H1 (cell line): Measurements from ENCODE around the gene RALA.

Source experiments
- BACH1 ChIP-seq: IDR thresholded peaks from 2 replicates; pipeline ENCODE4 v1.6.1; 2012; ENCODE audit warnings: low read length, improper control_type of control experiment
- CBX8 ChIP-seq: fragments of 300-800, 300-1000 bp; sonication (generic); IDR thresholded peaks from 2 replicates; pipeline ENCODE4 v1.7.1; 2016; ENCODE audit warnings: low read depth, low read length, borderline replicate concordance
- CHD2 ChIP-seq: IDR thresholded peaks from 2 replicates; pipeline ENCODE4 v1.6.1; 2012; ENCODE audit warnings: low read length, improper control_type of control experiment
- CREB1 ChIP-seq: IDR thresholded peaks from 2 replicates; pipeline ENCODE4 v1.6.1; 2012; ENCODE audit warnings: inconsistent platforms
- EZH2 ChIP-seq: fragments of 200-600 bp; sonication (generic); IDR thresholded peaks from 2 replicates; pipeline ENCODE4 v1.7.1; 2012; ENCODE audit warnings: low read depth, mild to moderate bottlenecking, moderate library complexity, low read length, inconsistent platforms; ENCODE audit not compliant: severe bottlenecking
- KDM1A ChIP-seq: fragments of 200-600, 300-600 bp; sonication (generic); IDR thresholded peaks from 2 replicates; pipeline ENCODE4 v1.7.1; 2016; ENCODE audit warnings: mild to moderate bottlenecking, low read length, borderline replicate concordance
- POLR2A ChIP-seq, 2 experiments: IDR thresholded peaks; 1 replicate in 1 of 2; 2 replicates in 1 of 2; pipeline ENCODE4 v1.6.1; 2011; ENCODE audit warnings: low read depth in 2 of 2, low read length in 2 of 2, mild to moderate bottlenecking in 2 of 2; ENCODE audit errors: control extremely low read depth in 1 of 2
- SIX5 ChIP-seq: IDR thresholded peaks from 2 replicates; pipeline ENCODE4 v1.6.1; 2011; ENCODE audit warnings: mild to moderate bottlenecking, low read depth, low read length
- SRF ChIP-seq: IDR thresholded peaks from 2 replicates; pipeline ENCODE4 v1.6.1; 2011; ENCODE audit warnings: mild to moderate bottlenecking, low read depth, low read length, moderate library complexity
- SUZ12 ChIP-seq: fragments of 200-600 bp; sonication (generic); IDR thresholded peaks from 2 replicates; pipeline ENCODE4 v1.6.1; 2012; ENCODE audit warnings: mild to moderate bottlenecking, inconsistent platforms, low read length, moderate library complexity, mixed read lengths
- TBP ChIP-seq: IDR thresholded peaks from 2 replicates; pipeline ENCODE4 v1.6.1; 2011; ENCODE audit warnings: low read depth, low read length, improper control_type of control experiment
- TCF12 ChIP-seq: IDR thresholded peaks from 2 replicates; pipeline ENCODE4 v1.6.1; 2011; ENCODE audit warnings: low read depth, mild to moderate bottlenecking, low read length
- TF ChIP-seq, protein P1 (sequence below), 3 experiments: IDR thresholded peaks; 1 replicate in 2 of 3; 2 replicates in 1 of 3; pipeline versions ENCODE4 v1.5.1 to v1.6.1; 2011; ENCODE audit warnings: low read length in 3 of 3, mild to moderate bottlenecking in 3 of 3, inconsistent platforms in 2 of 3, low read depth in 1 of 3, moderate library complexity in 1 of 3; ENCODE audit not compliant: insufficient read depth in 1 of 3; ENCODE audit errors: control extremely low read depth in 1 of 3
- TF ChIP-seq, protein P2 (sequence below): IDR thresholded peaks from 2 replicates; pipeline ENCODE4 v1.6.1; 2012; ENCODE audit warnings: low read length, inconsistent platforms

DNA sequence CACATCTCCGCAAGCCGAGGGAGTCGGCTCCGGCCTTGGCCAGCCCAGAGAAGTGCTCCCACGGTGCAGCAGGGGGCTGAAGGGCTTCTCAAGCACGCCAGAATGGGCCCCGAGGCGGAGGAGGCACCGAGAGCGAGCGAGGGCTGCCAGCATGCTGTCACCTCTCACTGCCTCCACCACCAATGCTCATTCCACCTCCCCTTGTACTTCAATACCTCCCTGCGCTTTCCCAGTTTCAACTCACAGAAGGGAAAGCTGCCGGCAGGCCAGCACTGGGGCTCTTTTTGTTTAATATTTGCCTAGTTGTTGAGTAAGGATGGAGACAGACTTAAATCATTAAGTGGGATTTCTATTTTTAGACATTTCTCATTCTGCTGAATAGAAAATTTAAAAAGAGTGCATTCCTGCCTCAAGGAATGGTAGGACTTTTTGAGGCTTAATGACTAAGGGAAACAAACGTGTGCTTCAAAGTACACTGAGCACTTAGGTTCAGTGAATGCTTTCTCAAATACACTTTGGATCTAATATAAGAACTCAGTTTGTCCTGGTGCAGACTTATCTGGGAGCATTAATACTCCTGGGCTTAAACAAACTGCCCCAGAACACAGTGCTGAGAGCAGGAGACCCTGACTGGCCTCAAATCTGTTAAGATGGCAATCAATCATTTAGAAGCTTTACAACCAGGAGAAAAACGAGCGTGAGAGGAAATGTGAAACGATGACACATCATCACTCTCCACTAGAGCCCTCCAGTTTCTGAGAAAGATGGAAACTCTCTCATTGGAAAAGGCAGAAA lies 131.2 kb downstream of the RALA start:
- TF ChIP-seq CREB1 (no peak), SIX5 (no peak), KDM1A (no peak), SRF (no peak), CBX8 (no peak), TBP (no peak), EZH2 (no peak), POLR2A (IDR thresholded peaks at IDR 0.05; ENCODE audit: control extremely low read depth in 1 of 2, low read depth in 2 of 2, low read length in 2 of 2) (no peak), SUZ12 (no peak), TCF12 (no peak), BACH1 (no peak), CHD2 (no peak)
- TF ChIP-seq, protein P1, sequence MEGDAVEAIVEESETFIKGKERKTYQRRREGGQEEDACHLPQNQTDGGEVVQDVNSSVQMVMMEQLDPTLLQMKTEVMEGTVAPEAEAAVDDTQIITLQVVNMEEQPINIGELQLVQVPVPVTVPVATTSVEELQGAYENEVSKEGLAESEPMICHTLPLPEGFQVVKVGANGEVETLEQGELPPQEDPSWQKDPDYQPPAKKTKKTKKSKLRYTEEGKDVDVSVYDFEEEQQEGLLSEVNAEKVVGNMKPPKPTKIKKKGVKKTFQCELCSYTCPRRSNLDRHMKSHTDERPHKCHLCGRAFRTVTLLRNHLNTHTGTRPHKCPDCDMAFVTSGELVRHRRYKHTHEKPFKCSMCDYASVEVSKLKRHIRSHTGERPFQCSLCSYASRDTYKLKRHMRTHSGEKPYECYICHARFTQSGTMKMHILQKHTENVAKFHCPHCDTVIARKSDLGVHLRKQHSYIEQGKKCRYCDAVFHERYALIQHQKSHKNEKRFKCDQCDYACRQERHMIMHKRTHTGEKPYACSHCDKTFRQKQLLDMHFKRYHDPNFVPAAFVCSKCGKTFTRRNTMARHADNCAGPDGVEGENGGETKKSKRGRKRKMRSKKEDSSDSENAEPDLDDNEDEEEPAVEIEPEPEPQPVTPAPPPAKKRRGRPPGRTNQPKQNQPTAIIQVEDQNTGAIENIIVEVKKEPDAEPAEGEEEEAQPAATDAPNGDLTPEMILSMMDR (IDR thresholded peaks at IDR 0.05; ENCODE audit: control extremely low read depth in 1 of 3, insufficient read depth in 1 of 3, low read depth in 1 of 3, low read length in 3 of 3), result no peak
- TF ChIP-seq, protein P2, sequence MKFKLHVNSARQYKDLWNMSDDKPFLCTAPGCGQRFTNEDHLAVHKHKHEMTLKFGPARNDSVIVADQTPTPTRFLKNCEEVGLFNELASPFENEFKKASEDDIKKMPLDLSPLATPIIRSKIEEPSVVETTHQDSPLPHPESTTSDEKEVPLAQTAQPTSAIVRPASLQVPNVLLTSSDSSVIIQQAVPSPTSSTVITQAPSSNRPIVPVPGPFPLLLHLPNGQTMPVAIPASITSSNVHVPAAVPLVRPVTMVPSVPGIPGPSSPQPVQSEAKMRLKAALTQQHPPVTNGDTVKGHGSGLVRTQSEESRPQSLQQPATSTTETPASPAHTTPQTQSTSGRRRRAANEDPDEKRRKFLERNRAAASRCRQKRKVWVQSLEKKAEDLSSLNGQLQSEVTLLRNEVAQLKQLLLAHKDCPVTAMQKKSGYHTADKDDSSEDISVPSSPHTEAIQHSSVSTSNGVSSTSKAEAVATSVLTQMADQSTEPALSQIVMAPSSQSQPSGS, result no peak
